EH (cell line): ENCODE results near the gene MAST4.

Source experiments
- DNase-seq: peaks from one replicate; pipeline ENCODE4 v3.0.0-alpha.2; 2015; ENCODE audit warnings: low read depth

MAST4 gene

GRCh38 chr5:66875315-66875714 is 279.1 kb downstream of the MAST4 start:
- DNase-seq = no peak

GRCh38 chr5:66876266-66876807 is 280.1 kb downstream of the MAST4 start:
- no peak for DNase-seq

- peak; percentile 9 for DNase-seq
Observed at GRCh38 chr5:66877843-66878242, 281.6 kb downstream of the MAST4 start.

GRCh38 chr5:66880401-66880800 is 284.2 kb downstream of the MAST4 start:
- no peak for DNase-seq

GRCh38 chr5:66881480-66882161 is 285.4 kb downstream of the MAST4 start:
- no peak for DNase-seq

- DNase-seq = no peak
Observed at GRCh38 chr5:66882606-66883227, 286.5 kb downstream of the MAST4 start.

GRCh38 chr5:66884564-66885243 is 288.5 kb downstream of the MAST4 start:
- no peak for DNase-seq

- DNase-seq = no peak
Observed at GRCh38 chr5:66886941-66887340, 290.7 kb downstream of the MAST4 start.

GRCh38 chr5:66888613-66889012 is 292.4 kb downstream of the MAST4 start:
- DNase-seq = no peak

- no peak for DNase-seq
Observed at GRCh38 chr5:66889056-66889455, 292.9 kb downstream of the MAST4 start.

- DNase-seq = no peak
Observed at GRCh38 chr5:66889524-66889923, 293.3 kb downstream of the MAST4 start.

- peak; percentile 5 for DNase-seq
Observed at GRCh38 chr5:66891184-66891925, 295.2 kb downstream of the MAST4 start.

GRCh38 chr5:66892716-66893115 is 296.5 kb downstream of the MAST4 start:
- DNase-seq = no peak

GRCh38 chr5:66894480-66895240 is 298.5 kb downstream of the MAST4 start:
- no peak for DNase-seq

- no peak for DNase-seq
Observed at GRCh38 chr5:66896171-66896570, 300.0 kb downstream of the MAST4 start.

- no peak for DNase-seq
Observed at GRCh38 chr5:66897356-66897755, 301.2 kb downstream of the MAST4 start.

- DNase-seq = no peak
Observed at GRCh38 chr5:66898241-66898995, 302.2 kb downstream of the MAST4 start.

- no peak for DNase-seq
Observed at GRCh38 chr5:66903218-66903617, 307.0 kb downstream of the MAST4 start.

- no peak for DNase-seq
Observed at GRCh38 chr5:66903709-66904108, 307.5 kb downstream of the MAST4 start.

GRCh38 chr5:66904189-66904588 is 308.0 kb downstream of the MAST4 start:
- no peak for DNase-seq

GRCh38 chr5:66906021-66906420 is 309.8 kb downstream of the MAST4 start:
- no peak for DNase-seq
